GM19455 (cell line): ENCODE results near the gene PPP1R3F.

Experiments used
- ATAC-seq: cut with Tn5 transposase; IDR thresholded peaks from one replicate; pipeline ENCODE4 v1.9.1; 2021; ENCODE audit not compliant: unreplicated experiment

Gene PPP1R3F

GRCh38 chrX:49247916-49248811 is 21.4 kb upstream of the PPP1R3F start:
- no peak for ATAC-seq

- ATAC-seq, result no peak
Observed at GRCh38 chrX:49249071-49249470, 20.5 kb upstream of the PPP1R3F start.

DNA sequence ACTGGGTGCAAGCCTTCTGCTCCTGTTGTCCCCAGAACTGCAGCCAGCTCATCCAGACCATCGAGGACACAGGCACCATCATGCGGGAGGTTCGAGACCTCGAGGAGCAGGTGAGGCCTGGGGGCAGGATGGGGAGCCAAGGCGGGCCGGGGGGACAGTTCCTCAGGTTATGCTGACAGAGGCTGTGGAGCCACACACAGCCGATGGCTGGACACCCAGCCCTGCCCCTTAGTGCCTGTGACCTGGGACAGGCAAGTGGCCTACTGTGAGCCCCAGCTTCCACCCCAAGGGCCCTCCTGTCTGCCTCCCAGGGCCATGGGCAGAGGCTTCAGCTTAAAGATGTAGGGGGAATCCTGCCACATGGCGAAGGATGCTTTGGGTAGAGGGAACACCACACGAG is 20.0 kb upstream of the PPP1R3F start:
- ATAC-seq, result no peak

- no peak for ATAC-seq
Observed at GRCh38 chrX:49250066-49250465, 19.5 kb upstream of the PPP1R3F start.

GRCh38 chrX:49250578-49250977 is 19.0 kb upstream of the PPP1R3F start:
- ATAC-seq, result no peak

- ATAC-seq, result no peak
Observed at GRCh38 chrX:49251325-49251724, 18.3 kb upstream of the PPP1R3F start.

DNA sequence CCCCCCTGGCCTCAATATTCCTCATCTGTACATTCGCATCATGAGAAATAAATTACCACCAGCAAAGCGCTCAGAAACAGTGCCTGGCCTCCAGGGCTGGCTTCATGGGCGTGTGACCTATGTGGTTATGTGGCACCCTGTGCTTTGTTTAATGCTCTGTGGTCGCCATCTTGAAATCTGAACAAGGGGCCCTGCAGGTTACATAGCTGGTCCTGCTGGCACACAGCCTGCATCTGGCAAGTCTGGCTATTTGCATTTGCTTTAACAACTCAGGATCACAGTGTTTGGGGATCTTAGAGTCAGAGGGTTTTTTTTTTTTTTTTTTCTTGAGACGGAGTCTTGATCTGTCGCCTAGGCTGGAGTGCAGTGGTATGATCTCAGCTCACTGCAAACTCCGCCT is 15.0 kb upstream of the PPP1R3F start:
- ATAC-seq, result no peak

DNA sequence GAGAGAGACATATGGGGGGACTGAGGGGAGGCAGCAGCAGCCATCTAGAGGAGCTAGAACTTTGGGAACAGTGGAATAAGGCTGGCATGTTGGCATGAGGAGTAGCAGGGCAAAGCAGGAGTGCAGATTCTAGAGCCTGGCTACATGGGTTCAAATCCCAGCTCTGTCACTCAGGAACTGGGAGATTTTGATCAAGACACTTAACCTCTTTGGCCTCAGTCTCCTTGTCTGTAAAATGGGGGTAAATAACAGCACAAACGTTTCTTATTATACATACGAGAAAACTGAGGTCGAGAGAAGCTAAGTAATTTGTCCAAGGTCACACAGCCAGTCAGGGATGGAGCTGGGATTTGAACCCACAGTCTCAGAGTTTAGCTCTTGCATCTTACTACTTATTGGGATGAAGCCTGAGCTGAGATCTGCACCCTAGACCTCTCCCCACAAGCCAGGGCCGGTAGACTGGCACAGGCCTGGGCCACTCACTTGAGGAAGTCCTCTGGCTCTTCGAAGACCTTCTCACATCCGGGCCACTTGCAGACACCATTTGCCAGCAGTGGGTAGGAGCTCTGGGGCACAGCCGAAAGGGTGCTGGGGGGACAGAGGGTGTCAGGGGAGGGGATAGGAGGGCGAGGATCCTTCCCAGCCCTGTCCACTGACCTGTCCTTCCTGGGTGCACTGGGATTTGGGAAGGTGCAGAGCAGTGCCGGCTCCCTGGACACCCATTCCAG is 13.2 kb upstream of the PPP1R3F start:
- ATAC-seq, result no peak

DNA sequence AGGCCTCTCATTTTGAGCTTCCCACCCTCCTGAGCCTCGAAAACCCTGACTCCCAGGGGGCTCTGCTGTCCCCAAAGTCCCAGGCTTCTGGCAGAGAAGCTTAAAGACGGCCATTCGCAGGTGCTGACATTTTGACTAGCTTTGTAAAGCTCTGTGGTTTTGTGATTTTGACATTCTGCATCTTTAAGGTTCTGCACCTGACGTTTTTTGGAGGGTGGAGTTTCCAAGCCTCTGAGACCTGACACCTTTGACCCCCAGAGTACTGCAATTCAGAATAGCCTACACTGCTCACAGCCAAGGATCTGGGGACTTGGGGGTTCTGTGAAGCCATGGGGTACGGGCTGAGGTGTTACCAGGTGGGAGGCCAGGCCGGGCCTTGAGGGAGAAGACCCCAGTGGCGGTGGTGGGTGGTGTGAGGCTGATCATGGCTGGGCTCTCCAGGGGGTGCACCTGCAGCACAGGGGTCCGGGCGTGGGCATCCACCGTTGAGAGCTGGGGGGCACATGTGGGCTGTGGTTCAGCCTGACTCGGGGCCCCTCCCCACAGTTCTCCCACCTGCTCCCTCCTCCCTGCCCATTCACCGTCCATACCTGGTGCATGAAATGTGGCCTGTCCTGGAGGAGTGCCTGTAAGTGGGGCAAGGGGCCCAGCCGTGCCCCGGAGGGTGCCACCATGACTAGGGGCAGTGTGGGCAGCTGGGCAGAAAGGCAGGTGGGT is 12.4 kb upstream of the PPP1R3F start:
- ATAC-seq, result no peak

- no peak for ATAC-seq
Observed at GRCh38 chrX:49257846-49258748, 11.5 kb upstream of the PPP1R3F start.

- ATAC-seq, result no peak
Observed at GRCh38 chrX:49258749-49259124, 10.9 kb upstream of the PPP1R3F start.

DNA sequence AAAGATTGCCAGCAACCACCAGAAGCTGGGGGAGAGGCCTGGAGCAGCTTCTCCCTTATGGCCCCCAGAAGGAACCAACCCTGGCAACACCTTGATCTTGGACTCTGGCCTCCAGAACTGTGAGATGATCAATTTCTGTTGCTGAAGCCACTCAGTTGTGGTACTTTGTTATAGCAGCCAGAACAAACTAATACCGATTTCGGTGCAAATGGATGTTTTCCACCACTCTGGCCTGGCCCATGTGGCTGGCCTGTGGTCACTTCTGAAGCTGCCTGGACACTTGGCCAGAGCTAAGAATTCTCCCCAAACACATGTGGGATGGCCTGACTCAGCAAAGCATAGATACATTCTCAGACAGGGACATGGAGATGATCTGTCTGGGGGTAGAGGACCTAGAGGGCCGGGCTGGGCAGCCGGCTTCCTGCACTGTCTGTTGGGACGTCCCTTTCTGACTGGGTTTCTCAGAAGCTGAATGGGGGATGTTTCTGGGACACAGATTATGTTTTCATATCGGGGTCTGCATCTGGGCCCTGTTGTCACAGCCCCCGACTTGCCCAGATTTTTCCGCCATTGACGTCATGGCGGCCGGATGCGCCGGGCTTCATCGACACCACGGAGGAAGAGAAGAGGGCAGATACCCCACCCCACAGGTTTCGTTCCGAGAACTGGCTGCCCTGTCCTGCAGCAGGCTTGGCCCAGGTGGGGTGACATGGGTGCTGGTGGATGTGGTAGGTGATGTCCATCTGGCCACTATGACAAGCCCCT is 9.2 kb upstream of the PPP1R3F start:
- no peak for ATAC-seq

- ATAC-seq, result no peak
Observed at GRCh38 chrX:49262603-49263002, 7.0 kb upstream of the PPP1R3F start.

- ATAC-seq, result no peak
Observed at GRCh38 chrX:49263631-49264030, 6.0 kb upstream of the PPP1R3F start.

DNA sequence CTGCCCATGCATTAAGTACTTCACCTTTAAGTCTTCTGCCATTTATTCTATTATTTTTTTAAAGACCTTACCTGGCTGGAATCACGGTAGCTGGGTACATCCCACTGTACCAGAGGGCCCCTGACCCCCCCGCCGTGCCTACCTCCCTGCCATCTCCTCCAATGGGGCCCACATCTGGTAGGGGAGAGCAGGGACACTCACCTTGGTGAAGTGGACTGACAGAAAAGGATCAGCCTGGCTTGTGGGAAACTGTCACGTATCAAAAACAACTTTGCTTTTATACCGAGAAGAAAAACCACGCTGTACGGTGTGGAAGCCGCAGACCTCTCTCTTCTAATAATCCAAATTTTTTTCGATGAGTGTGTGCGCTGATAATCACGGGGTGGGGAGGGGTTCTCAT is 5.1 kb upstream of the PPP1R3F start, which contains the start of gene FOXP3:
Gene FOXP3 (minus strand): TSS at position 251 of the 400 bp plus-strand sequence. CDS start 6,205 bp downstream, outside the sequence.
- ATAC-seq, result no peak

GRCh38 chrX:49266523-49267445 is 2.8 kb upstream of the PPP1R3F start:
- ATAC-seq, result no peak

GRCh38 chrX:49268702-49269009 is 937 bp upstream of the PPP1R3F start:
- no peak for ATAC-seq

DNA sequence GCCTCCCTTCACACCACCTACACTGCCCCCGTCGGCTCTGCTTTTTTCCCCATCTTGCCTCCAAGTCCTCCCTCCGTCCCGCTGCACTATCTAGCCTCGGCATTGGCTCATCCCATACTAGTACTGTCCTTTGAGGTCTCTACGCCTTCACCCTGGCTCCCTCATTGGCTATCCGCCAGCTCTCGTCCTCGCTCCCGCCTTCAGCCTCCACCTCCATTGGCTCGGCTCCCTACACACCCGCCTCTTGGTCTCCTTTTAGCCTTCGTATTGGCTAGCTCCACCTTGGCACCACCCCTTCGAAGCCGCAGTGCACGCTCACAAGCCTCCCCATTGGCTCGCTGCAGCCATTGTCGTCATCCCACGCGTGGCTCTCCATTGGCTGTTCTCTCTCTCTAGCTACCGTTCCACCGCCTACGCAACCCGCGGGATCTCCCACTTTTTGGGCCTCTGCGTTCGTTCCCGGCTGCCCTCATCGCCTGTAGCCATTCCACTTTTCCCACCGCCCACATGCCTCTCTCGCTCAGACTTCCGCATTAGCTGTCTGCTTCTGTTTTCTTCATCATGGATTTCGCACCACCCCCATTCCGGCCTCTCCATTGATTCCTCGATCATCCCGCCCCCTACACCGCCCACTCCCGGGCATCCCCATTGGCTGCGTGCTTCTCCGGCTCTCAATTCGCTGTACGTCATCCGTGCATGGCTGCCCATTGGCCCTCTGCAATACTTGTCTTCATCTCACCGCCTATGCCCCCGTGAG is 405 bp upstream of the PPP1R3F start:
- peak; percentile 85 for ATAC-seq
